Transverse colon (tissue), 4 donors: ENCODE measurements around the gene SEPTIN7. TPM values are rescaled to one million over a fixed set of nuclear protein-coding genes. Genes with fewer than 3 reads are reported as not detected.

Experiments
- DNase-seq: peaks from one replicate; pipeline ENCODE4 v3.0.0-alpha.2; 2019
- H3K27ac ChIP-seq, 4 donors: fragments of 200-600 bp; sonication (generic); 2 replicates each; pipeline ENCODE4 v1.5.1; 2016 to 2018; ENCODE audit warnings: inconsistent platforms in 4 of 4
- H3K27me3 ChIP-seq: fragments of 200-600 bp; sonication (generic); 2 replicates; pipeline ENCODE4 v1.5.1; 2017; ENCODE audit warnings: inconsistent platforms
- H3K36me3 ChIP-seq, 4 donors: fragments of 200-600 bp; sonication (generic); 2 replicates each; pipeline ENCODE4 v1.5.1; 2017 to 2019; ENCODE audit warnings: inconsistent platforms in 4 of 4
- H3K4me1 ChIP-seq, 4 donors: fragments of 200-600 bp; sonication (generic); 2 replicates each; pipeline ENCODE4 v1.5.1; 2017 to 2020; ENCODE audit warnings: inconsistent platforms in 4 of 4
- H3K4me3 ChIP-seq, 4 donors: fragments of 200-600 bp; sonication (generic); 1 replicate in 1 of 4; 2 replicates in 3 of 4; pipeline versions ENCODE4 v1.5.1 to v1.6.1; 2017 to 2019; ENCODE audit warnings: inconsistent platforms in 4 of 4
- H3K9me3 ChIP-seq, 2 donors: fragments of 200-600 bp; sonication (generic); 2 replicates each; pipeline ENCODE4 v1.5.1; 2017 to 2019; ENCODE audit warnings: inconsistent platforms in 2 of 2
- EP300 ChIP-seq: sonication (generic); formaldehyde crosslinking; IDR thresholded peaks from one replicate; pipeline ENCODE4 v1.6.1; 2017; ENCODE audit warnings: antibody characterized with exemption, low read depth
- POLR2A ChIP-seq: fragments of 450-650 bp; IDR thresholded peaks from one replicate; pipeline ENCODE4 v1.6.1; 2016; ENCODE audit warnings: antibody characterized with exemption, mild to moderate bottlenecking, moderate library complexity
- POLR2AphosphoS5 ChIP-seq, 3 donors: sonication (generic); formaldehyde crosslinking; IDR thresholded peaks; one replicate each; pipeline ENCODE4 v1.6.1; 2016; ENCODE audit warnings: antibody characterized with exemption in 3 of 3
- WGBS, 2 donors: methylation state at CpG; one replicate each; pipeline ENCODE4 v1.1.5; 2018; ENCODE audit warnings: low coverage in 1 of 2; 5-methylcytosine and 5-hydroxymethylcytosine counted together
- in situ Hi-C, 4 donors: fragments of 200-750 bp; cut with MboI; loops; one replicate each; pipeline versions ENCODE4 v1.15.0 to v1.15.1; 2017; ENCODE audit warnings: low sequenced_read_pairs in 3 of 4, low pct_ligation_motif_present in 1 of 4, low pct_unique_long_range_greater_than_20kb in 1 of 4
- intact Hi-C: fragments of 100-400 bp; cut with DNase I; formaldehyde crosslinking; loops from one replicate; pipeline ENCODE4 v1.15.1; 2023; ENCODE audit warnings: low total_unique reads
- total RNA-seq, 4 donors: library from RNA; depleted of rRNA; stranded (reverse); fragments of >200 nt; gene quantifications; one replicate each; pipeline ENCODE4 v1.1.0, GENCODE V29; 2016
- TF ChIP-seq, protein P1 (sequence below), 5 experiments: fragments of 200-600 bp in 3 of 5; fragments of 450-650 bp in 2 of 5; sonication (generic) in 3 of 5; IDR thresholded peaks; 1 replicate in 2 of 5; 2 replicates in 3 of 5; pipeline ENCODE4 v1.5.1; 2016 to 2017; ENCODE audit warnings: antibody characterized with exemption in 5 of 5, inconsistent platforms in 3 of 5, mild to moderate bottlenecking in 2 of 5, moderate library complexity in 1 of 5

Gene SEPTIN7
- total RNA-seq, 4 donors from 2014 or later: 73.2 to 131 (median 101) TPM

DNA sequence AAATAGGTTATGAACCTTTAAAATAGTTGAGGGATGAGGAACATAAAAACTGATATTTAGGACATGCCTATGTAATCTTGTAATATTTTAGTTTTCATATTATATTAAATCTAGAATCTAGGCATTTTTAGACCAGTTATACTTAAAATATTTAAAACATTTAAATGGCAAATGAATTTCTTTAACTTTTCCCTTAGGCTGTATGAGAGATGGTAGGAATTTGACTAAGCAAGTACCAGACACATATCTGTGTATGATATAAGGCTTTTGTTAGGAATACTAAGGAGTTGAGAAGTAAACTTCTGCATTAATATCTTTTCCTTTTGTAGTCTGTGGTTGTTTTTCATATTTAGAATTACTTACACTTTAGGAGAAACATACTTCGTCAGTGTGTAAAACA is 25.1 kb downstream of the SEPTIN7 start:
- in situ Hi-C loops: no loop called here
- Histone ChIP-seq H3K4me3 (no peak overlapping the region), H3K27me3 (no peaks in the 10 kb centered on the region), H3K9me3 (no peaks in the 10 kb centered on the region), H3K36me3 (no peaks in the 10 kb centered on the region), H3K4me1 (peaks cover 0 to 52% (median 30%) of the 10 kb centered on the region in 4 donors), H3K27ac (no peak overlapping the region)
- intact Hi-C loops: no loop called here
- no peak for DNase-seq
- TF ChIP-seq POLR2A: no peak
- no peak for TF ChIP-seq POLR2AphosphoS5 (IDR thresholded peaks at IDR 0.05)
- TF ChIP-seq EP300: no peak
- TF ChIP-seq, protein P1, sequence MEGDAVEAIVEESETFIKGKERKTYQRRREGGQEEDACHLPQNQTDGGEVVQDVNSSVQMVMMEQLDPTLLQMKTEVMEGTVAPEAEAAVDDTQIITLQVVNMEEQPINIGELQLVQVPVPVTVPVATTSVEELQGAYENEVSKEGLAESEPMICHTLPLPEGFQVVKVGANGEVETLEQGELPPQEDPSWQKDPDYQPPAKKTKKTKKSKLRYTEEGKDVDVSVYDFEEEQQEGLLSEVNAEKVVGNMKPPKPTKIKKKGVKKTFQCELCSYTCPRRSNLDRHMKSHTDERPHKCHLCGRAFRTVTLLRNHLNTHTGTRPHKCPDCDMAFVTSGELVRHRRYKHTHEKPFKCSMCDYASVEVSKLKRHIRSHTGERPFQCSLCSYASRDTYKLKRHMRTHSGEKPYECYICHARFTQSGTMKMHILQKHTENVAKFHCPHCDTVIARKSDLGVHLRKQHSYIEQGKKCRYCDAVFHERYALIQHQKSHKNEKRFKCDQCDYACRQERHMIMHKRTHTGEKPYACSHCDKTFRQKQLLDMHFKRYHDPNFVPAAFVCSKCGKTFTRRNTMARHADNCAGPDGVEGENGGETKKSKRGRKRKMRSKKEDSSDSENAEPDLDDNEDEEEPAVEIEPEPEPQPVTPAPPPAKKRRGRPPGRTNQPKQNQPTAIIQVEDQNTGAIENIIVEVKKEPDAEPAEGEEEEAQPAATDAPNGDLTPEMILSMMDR (IDR thresholded peaks at IDR 0.05): no peak
- 77 to 87% methylated on average over 1 of the region's 1 CpG for WGBS, 2 donors

DNA sequence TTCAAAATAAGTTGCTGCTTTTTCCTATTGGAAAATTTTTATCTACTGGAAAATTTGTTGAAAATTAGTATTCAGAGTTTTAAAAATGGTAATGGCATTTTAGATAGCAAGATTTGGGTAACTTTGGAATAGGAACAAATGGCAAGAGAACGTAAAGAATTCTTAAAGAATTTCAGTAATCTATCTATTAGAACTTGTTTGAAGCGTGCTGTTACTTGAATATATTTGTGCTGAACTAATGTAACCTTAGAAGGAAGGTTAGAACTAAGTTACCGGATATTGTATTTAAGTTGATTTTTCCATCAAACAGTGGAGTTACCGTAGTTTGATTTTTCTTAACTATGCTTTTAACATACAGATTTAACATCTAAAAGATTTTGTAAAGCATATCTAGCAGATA is 25.9 kb downstream of the SEPTIN7 start:
- Histone ChIP-seq H3K36me3 (no peaks in the 10 kb centered on the region), H3K4me1 (peaks cover under 1 to 54% (median 30%) of the 10 kb centered on the region in 4 donors), H3K27ac (no peak overlapping the region), H3K9me3 (no peaks in the 10 kb centered on the region), H3K4me3 (no peak overlapping the region), H3K27me3 (no peaks in the 10 kb centered on the region)
- no peak for DNase-seq
- in situ Hi-C loops (no loop called here), intact Hi-C loops (no loop called here)
- no peak for TF ChIP-seq POLR2A
- TF ChIP-seq POLR2AphosphoS5 (IDR thresholded peaks at IDR 0.05): no peak
- WGBS, 2 donors: 87 to 88% methylated on average over 4 of the region's 4 CpGs

DNA sequence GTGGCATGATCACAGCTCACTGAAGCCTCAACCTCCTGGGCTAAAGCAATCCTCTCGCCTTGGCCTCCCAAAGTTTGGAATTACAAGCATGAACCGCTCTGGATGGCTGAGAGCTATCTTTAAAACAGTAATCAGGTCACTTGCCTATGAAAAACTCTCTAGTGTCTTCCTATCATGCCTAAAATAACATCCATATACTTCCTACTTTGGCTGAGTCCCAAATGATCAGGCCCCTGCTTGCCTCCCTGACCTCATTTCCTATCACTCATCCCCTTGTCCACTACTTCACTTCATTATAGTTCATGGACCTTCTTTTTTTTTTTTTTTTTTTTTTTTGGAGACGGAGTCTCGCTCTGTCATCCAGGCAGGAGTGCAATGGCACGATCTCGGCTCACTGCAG is 28.0 kb downstream of the SEPTIN7 start:
- TF ChIP-seq, protein P1 (IDR thresholded peaks at IDR 0.05): no peak
- TF ChIP-seq POLR2AphosphoS5 (IDR thresholded peaks at IDR 0.05) (no peak), POLR2A (no peak), EP300 (no peak)
- Histone ChIP-seq H3K4me1 (peaks cover 3 to 44% (median 19%) of the 10 kb centered on the region in 4 donors), H3K27me3 (no peaks in the 10 kb centered on the region), H3K27ac (no peak overlapping the region), H3K4me3 (no peak overlapping the region), H3K9me3 (no peaks in the 10 kb centered on the region), H3K36me3 (peaks cover 0 to 3% (median 0%) of the 10 kb centered on the region in 4 donors)
- DNase-seq: no peak
- in situ Hi-C loops: no loop called here
- intact Hi-C loops: no loop called here
- 93 to 100% methylated on average over 4 to 6 of the region's 6 CpGs for WGBS, 2 donors

DNA sequence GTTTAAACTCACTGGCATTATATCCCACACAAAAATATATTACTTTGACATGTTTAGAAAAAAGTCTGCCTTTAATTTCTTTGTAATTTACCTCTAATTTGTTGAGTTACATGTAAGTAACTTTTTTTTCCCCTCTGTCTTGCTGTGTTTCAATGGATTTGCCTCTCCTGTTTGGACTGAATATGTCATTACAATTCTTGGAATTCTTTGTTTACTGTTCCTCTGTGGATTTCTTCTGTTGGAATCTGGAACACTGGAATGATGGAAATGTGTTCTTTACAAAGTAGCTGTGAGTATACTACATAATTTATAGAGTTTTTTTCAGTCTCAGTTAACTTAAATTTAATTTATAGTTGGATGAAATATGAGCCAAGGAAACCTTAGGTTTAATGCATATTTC is 30.4 kb downstream of the SEPTIN7 start:
- TF ChIP-seq, protein P1 (IDR thresholded peaks at IDR 0.05): no peak
- TF ChIP-seq POLR2A: no peak
- TF ChIP-seq EP300: no peak
- no peak for TF ChIP-seq POLR2AphosphoS5 (IDR thresholded peaks at IDR 0.05)

More for the DNA sequence above, 30.4 kb downstream of the SEPTIN7 start:
- intact Hi-C loops (no loop called here), in situ Hi-C loops (no loop called here)
- Histone ChIP-seq H3K9me3 (no peaks in the 10 kb centered on the region), H3K4me1 (peaks cover 0 to 22% (median 7%) of the 10 kb centered on the region in 4 donors), H3K27ac (peak overlapping the region in 1 of 4 donors; percentile 4), H3K27me3 (no peaks in the 10 kb centered on the region), H3K36me3 (peaks cover 0 to 3% (median 0%) of the 10 kb centered on the region in 4 donors), H3K4me3 (no peak overlapping the region)
- no peak for DNase-seq
